ENCODE data around the gene SLC34A3. TPM values are rescaled to one million over a fixed set of nuclear protein-coding genes. Genes with fewer than 3 reads are reported as not detected.
"Not testable (repeated sequence)": the region's sequence is repeated elsewhere in the genome, so short reads cannot be mapped to it uniquely, and the experiment has no call there.

SLC34A3 gene
- total RNA-seq, 4 donors from 2014 or later = 0.11 to 1.7 (median 0.38) TPM; not detected in 1

- WGBS, 2 donors = 92 to 93% methylated on average over 11 to 15 of the region's 15 CpGs
- Histone ChIP-seq H3K27me3 (no peaks in the 10 kb centered on the region), H3K4me1 (peaks cover 18 to 40% (median 23%) of the 10 kb centered on the region in 3 donors), H3K9me3 (no peaks in the 10 kb centered on the region), H3K27ac (no peak overlapping the region), H3K36me3 (peaks cover 4 to 50% (median 7%) of the 10 kb centered on the region in 3 donors), H3K4me3 (peak overlapping the region in 1 of 4 donors; percentile 99)
- intact Hi-C loops (cut with DNase I) = no loop called here
- no peak for TF ChIP-seq POLR2A (IDR thresholded peaks at IDR 0.05)
- TF ChIP-seq CTCF (IDR thresholded peaks at IDR 0.05) = no peak
- no peak for DNase-seq
Observed at GRCh38 chr9:137256856-137257255, 26.2 kb downstream of the SLC34A3 start.

DNA sequence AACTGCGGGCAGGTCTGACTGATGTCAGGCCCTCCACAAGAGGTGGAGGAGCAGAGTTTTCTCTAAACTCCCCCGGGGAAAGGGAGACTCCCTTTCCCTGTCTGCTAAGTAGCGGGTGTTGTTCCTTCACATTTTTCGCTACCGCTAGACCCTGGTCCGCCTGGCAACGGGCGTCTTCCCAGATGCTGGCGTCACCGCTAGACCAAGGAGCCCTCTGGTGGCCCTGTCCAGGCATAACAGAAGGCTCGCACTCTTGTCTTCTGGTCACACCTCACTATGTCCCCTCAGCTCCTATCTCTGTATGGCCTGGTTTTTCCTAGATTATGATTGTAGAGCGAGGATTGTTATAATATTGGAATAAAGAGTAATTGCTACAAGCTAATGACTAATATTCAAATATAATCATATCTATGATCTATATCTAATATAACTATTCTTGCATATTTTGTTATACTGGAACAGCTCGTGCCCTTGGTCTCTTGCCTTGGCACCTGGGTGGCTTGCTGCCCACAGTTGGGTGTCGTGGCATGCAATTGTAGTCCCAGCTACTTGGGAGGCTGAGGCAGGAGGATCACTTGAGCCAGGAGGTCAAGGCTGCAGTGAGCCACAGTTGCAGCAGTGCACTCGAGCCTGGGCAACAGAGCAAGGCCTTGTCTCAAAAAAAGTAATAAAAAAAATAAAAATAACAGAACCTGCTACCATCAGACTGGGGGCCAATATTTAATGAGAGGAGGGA lies 31.6 kb downstream of the SLC34A3 start:
- TF ChIP-seq CTCF (IDR thresholded peaks at IDR 0.05) = peak; percentile 10 to 52 (median 34)
- H3K4me1 ChIP-seq; H3K27ac ChIP-seq; H3K27me3 ChIP-seq; H3K9me3 ChIP-seq; H3K4me3 ChIP-seq; intact Hi-C loops (cut with DNase I); DNase-seq: not testable (repeated sequence)
- peaks cover 23 to 85% (median 28%) of the 10 kb centered on the region in 3 donors for H3K36me3 ChIP-seq
- WGBS, 2 donors = 33 to 46% methylated on average over 15 of the region's 15 CpGs

DNA sequence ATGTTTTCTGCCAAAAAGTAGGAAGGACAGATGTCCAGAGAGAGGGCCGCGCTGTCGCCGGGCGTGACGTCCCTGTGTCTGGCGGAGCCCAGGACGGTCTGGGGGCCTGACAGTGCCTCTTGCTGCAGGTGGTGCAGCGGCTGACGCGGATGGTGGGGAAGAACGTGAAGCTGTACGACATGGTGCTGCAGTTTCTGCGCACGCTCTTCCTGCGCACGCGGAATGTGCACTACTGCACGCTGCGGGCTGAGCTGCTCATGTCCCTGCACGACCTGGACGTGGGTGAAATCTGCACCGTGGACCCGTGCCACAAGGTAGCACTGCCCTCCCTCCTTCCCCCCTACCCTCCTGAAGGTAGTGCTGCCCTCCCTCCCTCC lies 32.2 kb downstream of the SLC34A3 start:
- intact Hi-C loops (cut with DNase I) = no loop called here
- TF ChIP-seq CTCF (IDR thresholded peaks at IDR 0.05) (no peak), POLR2A (IDR thresholded peaks at IDR 0.05) (no peak)
- WGBS, 2 donors = 83 to 85% methylated on average over 8 to 23 of the region's 24 CpGs
- peaks cover 0 to 5% (median 0%) of the 10 kb centered on the region in 3 donors for H3K4me1 ChIP-seq
- H3K27me3 ChIP-seq = no peaks in the 10 kb centered on the region
- H3K9me3 ChIP-seq = no peaks in the 10 kb centered on the region
- no peak overlapping the region for H3K4me3 ChIP-seq
- no peak overlapping the region for H3K27ac ChIP-seq
- peaks cover 23 to 85% (median 28%) of the 10 kb centered on the region in 3 donors for H3K36me3 ChIP-seq
- no peak for DNase-seq

GRCh38 chr9:137263506-137263905 lies 32.8 kb downstream of the SLC34A3 start:
- 84% methylated on average over 9 of the region's 10 CpGs; no CpG with 5 or more reads in 1 of the 2 donors for WGBS, 2 donors
- H3K36me3 ChIP-seq = peaks cover 23 to 85% (median 28%) of the 10 kb centered on the region in 3 donors

More at GRCh38 chr9:137263506-137263905, 32.8 kb downstream of the SLC34A3 start:
- no peak for TF ChIP-seq POLR2A (IDR thresholded peaks at IDR 0.05)
- no peak for TF ChIP-seq CTCF (IDR thresholded peaks at IDR 0.05)
- DNase-seq = no peak
- H3K27ac ChIP-seq = no peak overlapping the region
- H3K9me3 ChIP-seq = no peaks in the 10 kb centered on the region
- no peaks in the 10 kb centered on the region for H3K27me3 ChIP-seq
- intact Hi-C loops (cut with DNase I) = no loop called here
- H3K4me3 ChIP-seq = no peak overlapping the region
- H3K4me1 ChIP-seq = peaks cover 0 to 11% (median 0%) of the 10 kb centered on the region in 3 donors

All from esophagus squamous epithelium (tissue), 5 donors.